Ishikawa (cell line): ENCODE measurements around the gene FRMD4B.

Experiments used
- CEBPB ChIP-seq: IDR thresholded peaks from 2 replicates; pipeline ENCODE4 v1.6.1; 2012
- CREB1 ChIP-seq: IDR thresholded peaks from 2 replicates; pipeline ENCODE4 v1.6.1; 2012; ENCODE audit warnings: low read depth
- EGR1 ChIP-seq: IDR thresholded peaks from 2 replicates; pipeline ENCODE4 v1.6.1; 2012
- EP300 ChIP-seq: IDR thresholded peaks from 2 replicates; pipeline ENCODE4 v1.6.1; 2012; ENCODE audit warnings: borderline replicate concordance
- FOXM1 ChIP-seq: IDR thresholded peaks from 2 replicates; pipeline ENCODE4 v1.6.1; 2012; ENCODE audit warnings: low read depth, borderline replicate concordance
- NFIC ChIP-seq: IDR thresholded peaks from 2 replicates; pipeline ENCODE4 v1.6.1; 2012
- RAD21 ChIP-seq: IDR thresholded peaks from 2 replicates; pipeline ENCODE4 v1.6.1; 2012; ENCODE audit warnings: low read depth
- TAF1 ChIP-seq: IDR thresholded peaks from 2 replicates; pipeline ENCODE4 v1.6.1; 2012; ENCODE audit warnings: low read depth, mild to moderate bottlenecking
- TCF12 ChIP-seq: IDR thresholded peaks from 2 replicates; pipeline ENCODE4 v1.6.1; 2012; ENCODE audit warnings: low read depth
- TEAD4 ChIP-seq: IDR thresholded peaks from 2 replicates; pipeline ENCODE4 v1.6.1; 2012
- YY1 ChIP-seq: IDR thresholded peaks from 2 replicates; pipeline ENCODE4 v1.6.1; 2012; ENCODE audit warnings: low read depth
- ZBTB7A ChIP-seq: IDR thresholded peaks from 2 replicates; pipeline ENCODE4 v1.6.1; 2012; ENCODE audit warnings: low read depth
- TF ChIP-seq, protein P1 (sequence below): IDR thresholded peaks from 2 replicates; pipeline ENCODE4 v1.6.1; 2012; ENCODE audit warnings: low read depth, mild to moderate bottlenecking
- TF ChIP-seq, protein P2 (sequence below): IDR thresholded peaks from 2 replicates; pipeline ENCODE4 v1.6.1; 2012
- TF ChIP-seq, protein P3 (sequence below): IDR thresholded peaks from 2 replicates; pipeline ENCODE4 v1.6.1; 2012

Gene FRMD4B

DNA sequence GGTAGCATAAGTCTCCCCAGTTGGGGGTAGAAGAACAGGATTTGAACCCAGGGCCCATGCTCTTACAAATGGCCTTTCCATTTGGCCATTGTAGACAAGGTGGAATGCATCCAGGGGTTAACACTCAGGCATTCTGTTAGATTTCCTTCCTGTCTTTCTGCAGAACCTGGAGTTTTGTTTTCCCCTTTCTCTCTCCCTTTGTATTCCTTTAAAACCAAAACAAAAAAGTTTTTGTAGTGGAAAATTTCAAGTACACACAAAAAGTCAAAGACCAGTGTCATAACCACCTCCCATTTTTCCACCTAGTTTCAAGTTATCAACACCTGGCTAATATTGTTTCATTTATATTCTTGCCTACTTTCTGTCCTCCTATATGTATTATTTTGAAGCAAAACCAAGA lies 26.0 kb downstream of the FRMD4B start:
- no peak for TF ChIP-seq EP300
- no peak for TF ChIP-seq ZBTB7A
- TF ChIP-seq TCF12 = no peak
- TF ChIP-seq, protein P1, sequence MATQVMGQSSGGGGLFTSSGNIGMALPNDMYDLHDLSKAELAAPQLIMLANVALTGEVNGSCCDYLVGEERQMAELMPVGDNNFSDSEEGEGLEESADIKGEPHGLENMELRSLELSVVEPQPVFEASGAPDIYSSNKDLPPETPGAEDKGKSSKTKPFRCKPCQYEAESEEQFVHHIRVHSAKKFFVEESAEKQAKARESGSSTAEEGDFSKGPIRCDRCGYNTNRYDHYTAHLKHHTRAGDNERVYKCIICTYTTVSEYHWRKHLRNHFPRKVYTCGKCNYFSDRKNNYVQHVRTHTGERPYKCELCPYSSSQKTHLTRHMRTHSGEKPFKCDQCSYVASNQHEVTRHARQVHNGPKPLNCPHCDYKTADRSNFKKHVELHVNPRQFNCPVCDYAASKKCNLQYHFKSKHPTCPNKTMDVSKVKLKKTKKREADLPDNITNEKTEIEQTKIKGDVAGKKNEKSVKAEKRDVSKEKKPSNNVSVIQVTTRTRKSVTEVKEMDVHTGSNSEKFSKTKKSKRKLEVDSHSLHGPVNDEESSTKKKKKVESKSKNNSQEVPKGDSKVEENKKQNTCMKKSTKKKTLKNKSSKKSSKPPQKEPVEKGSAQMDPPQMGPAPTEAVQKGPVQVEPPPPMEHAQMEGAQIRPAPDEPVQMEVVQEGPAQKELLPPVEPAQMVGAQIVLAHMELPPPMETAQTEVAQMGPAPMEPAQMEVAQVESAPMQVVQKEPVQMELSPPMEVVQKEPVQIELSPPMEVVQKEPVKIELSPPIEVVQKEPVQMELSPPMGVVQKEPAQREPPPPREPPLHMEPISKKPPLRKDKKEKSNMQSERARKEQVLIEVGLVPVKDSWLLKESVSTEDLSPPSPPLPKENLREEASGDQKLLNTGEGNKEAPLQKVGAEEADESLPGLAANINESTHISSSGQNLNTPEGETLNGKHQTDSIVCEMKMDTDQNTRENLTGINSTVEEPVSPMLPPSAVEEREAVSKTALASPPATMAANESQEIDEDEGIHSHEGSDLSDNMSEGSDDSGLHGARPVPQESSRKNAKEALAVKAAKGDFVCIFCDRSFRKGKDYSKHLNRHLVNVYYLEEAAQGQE = no peak
- TF ChIP-seq TAF1 = no peak
- TF ChIP-seq CREB1 = no peak
- no peak for TF ChIP-seq YY1
- no peak for TF ChIP-seq TEAD4
- no peak for TF ChIP-seq EGR1
- TF ChIP-seq FOXM1 = no peak
- TF ChIP-seq, protein P2, sequence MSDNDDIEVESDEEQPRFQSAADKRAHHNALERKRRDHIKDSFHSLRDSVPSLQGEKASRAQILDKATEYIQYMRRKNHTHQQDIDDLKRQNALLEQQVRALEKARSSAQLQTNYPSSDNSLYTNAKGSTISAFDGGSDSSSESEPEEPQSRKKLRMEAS = no peak
- no peak for TF ChIP-seq RAD21
- TF ChIP-seq, protein P3, sequence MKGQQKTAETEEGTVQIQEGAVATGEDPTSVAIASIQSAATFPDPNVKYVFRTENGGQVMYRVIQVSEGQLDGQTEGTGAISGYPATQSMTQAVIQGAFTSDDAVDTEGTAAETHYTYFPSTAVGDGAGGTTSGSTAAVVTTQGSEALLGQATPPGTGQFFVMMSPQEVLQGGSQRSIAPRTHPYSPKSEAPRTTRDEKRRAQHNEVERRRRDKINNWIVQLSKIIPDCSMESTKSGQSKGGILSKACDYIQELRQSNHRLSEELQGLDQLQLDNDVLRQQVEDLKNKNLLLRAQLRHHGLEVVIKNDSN = no peak
- no peak for TF ChIP-seq CEBPB
- no peak for TF ChIP-seq NFIC

DNA sequence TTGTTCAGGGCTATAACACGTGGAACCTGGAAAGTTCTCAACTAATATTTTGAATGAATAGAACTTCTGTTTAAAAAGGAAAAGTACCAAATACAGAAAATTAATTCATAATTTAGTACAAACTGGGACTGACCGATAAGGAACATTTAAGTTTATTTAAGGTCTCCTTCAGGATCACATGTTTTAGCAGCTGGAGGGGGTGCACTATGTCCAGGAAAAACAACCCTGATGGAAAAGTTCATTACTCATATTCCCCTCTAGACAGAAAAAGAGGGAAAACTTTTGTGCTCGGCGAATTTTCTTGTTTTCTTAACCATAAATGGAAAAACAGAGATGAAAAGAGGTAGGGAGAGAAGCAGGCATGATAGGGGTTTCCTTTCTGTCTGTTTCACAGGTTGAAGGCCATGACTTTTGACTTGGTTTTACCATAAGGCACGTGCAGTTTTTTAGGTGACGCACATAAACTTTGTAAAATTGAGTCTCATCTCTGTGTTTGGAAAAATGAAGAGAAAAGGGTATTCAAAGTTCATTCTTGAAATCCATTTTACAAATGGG lies 26.5 kb downstream of the FRMD4B start:
- TF ChIP-seq, protein P2 = no peak
- TF ChIP-seq TEAD4 = no peak
- no peak for TF ChIP-seq CREB1
- TF ChIP-seq EP300 = no peak
- no peak for TF ChIP-seq YY1
- no peak for TF ChIP-seq ZBTB7A
- TF ChIP-seq RAD21 = no peak

DNA sequence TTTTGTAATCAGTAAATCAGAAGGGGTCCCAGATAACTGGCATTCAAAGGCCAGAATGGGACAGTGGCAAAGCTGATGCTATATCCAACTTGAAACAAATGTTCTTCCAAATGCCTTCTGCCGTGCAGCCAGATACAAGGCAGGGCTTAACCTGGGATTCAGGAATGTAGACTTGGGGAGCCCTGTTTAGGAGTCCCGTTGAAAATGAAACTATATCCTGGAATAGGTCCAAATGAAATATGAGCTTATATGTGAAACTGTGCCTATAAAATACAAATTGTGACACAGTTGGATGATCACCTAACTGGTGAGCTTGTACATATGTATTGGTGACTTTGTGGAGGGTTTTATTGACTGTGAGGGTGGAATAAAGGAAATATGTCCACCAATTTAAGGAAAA lies 28.7 kb downstream of the FRMD4B start:
- no peak for TF ChIP-seq CREB1
- TF ChIP-seq NFIC = peak; percentile 33; the same call in 1 of the 2 replicates

DNA sequence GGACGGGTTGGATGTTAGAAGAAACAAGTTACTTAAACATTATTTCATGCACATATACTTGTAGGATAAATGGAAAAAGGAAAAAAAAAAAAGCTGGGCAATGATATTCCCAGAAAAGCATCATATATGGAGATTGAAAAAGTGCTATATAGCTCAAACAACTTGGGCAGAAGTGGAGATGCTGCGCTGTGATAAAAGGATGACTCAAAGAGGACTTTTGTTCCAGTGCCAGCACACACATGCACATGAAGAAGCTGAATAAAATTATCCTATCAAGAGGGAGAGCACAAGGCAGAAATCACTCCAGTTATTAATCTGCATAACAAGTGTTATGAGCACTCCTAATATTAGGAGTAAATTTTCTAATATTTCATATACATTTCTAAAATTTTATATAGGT lies 30.9 kb downstream of the FRMD4B start:
- TF ChIP-seq YY1 (no peak), TEAD4 (no peak), TCF12 (no peak), CEBPB (no peak), FOXM1 (no peak), NFIC (no peak), ZBTB7A (no peak)
- TF ChIP-seq, protein P2 = no peak
- TF ChIP-seq, protein P3 = no peak

DNA sequence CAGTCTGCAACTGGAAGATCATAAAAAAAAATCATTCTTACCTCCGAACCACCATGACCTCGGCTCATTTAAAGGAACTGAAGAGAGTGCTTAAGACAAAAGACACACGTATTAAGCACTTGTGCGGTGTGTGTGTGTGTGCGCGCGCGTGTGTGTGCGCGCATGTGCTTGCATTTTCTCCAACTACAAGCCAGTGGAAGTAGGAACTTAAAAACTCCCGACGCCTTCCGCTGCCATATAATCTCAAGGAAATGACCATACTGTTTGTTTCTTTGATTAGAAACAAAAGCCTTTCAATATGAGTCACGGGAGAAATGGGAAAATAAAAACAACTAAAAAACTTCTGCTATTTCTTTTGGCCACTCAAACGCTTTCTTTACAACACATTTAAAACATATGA lies 32.4 kb downstream of the FRMD4B start:
- TF ChIP-seq EGR1 (no peak), NFIC (no peak), YY1 (no peak), TAF1 (no peak), TCF12 (no peak), CEBPB (no peak), FOXM1 (no peak), RAD21 (no peak), CREB1 (no peak), EP300 (no peak), ZBTB7A (no peak)
- TF ChIP-seq, protein P2 = no peak
- TF ChIP-seq, protein P3 = no peak
- TF ChIP-seq, protein P1 = no peak
